COR-L47 (cell line): ENCODE measurements around the gene IREB2.
"Not testable (repeated sequence)": the region's sequence is repeated elsewhere in the genome, so short reads cannot be mapped to it uniquely, and the experiment has no call there.

Source experiments
- DNase-seq: peaks from one replicate; lab custom pipeline; 2025; lab: John Stamatoyannopoulos, UW

Gene IREB2, protein sequence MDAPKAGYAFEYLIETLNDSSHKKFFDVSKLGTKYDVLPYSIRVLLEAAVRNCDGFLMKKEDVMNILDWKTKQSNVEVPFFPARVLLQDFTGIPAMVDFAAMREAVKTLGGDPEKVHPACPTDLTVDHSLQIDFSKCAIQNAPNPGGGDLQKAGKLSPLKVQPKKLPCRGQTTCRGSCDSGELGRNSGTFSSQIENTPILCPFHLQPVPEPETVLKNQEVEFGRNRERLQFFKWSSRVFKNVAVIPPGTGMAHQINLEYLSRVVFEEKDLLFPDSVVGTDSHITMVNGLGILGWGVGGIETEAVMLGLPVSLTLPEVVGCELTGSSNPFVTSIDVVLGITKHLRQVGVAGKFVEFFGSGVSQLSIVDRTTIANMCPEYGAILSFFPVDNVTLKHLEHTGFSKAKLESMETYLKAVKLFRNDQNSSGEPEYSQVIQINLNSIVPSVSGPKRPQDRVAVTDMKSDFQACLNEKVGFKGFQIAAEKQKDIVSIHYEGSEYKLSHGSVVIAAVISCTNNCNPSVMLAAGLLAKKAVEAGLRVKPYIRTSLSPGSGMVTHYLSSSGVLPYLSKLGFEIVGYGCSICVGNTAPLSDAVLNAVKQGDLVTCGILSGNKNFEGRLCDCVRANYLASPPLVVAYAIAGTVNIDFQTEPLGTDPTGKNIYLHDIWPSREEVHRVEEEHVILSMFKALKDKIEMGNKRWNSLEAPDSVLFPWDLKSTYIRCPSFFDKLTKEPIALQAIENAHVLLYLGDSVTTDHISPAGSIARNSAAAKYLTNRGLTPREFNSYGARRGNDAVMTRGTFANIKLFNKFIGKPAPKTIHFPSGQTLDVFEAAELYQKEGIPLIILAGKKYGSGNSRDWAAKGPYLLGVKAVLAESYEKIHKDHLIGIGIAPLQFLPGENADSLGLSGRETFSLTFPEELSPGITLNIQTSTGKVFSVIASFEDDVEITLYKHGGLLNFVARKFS

DNA sequence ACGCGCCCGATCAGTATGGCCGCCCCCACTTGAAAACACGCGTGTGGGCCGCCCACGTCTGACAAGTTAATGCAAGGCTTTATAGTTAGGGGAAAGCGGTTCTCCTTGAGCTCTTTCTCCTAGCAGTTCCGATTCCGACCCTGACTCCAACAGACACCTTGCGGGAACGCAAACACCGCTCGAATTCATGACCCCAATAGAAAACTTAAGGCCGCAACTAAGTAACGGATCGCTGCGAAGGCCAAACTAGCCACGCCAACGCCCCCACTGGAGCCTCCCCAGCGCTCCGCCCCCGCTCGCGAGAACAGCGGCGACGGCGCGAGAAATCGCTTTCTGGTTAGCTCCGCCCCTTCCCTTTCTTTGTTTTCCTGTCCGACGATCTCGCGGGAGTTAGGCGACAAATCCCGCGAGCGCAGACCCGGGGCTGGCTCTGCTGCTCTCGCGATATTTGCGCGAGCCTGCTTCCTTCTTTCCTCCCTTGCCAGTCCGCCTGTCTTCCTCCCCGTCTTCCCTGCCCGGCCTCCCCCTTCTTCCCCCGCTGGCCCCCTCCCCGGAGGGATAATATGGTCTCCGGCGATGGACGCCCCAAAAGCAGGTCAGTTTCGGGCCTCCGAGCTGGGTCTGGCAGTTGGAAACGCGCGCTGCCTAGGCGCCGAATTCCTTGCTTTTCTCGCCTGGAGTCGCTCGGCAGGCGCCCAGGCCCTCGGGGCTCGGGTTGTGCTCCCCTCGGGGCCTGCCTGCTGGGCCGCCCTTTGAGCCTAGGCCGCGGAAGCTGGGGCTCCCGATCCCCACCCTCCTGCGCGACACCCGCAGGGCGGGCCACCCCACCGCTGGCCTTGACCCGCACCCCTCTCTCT, at the start of gene IREB2:
IREB2 (plus strand) TSS at position 455 of the 857 bp plus-strand sequence; CDS start at position 577, 122 bp downstream.
- peak; percentile 98 for DNase-seq

DNA sequence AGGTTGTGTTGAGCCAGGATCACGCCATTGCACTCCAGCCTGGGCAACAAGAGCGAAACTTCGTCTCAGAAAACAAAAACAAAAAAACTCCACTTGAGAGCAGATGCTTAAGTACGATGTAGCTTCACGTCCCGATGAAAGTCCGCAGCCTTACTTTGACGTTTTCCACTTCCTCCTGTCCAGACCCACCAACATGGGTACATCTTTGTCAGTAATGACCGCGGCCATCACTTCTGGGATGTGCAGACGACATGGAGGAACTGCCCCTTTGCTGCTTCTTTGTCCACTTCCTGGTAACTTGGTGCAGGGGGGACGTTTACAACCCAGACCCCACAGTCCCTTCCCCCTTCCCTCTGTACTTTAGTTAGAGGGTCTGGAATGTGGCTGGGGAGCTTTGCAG, 49.2 kb upstream of the IREB2 start:
- DNase-seq: no peak

DNA sequence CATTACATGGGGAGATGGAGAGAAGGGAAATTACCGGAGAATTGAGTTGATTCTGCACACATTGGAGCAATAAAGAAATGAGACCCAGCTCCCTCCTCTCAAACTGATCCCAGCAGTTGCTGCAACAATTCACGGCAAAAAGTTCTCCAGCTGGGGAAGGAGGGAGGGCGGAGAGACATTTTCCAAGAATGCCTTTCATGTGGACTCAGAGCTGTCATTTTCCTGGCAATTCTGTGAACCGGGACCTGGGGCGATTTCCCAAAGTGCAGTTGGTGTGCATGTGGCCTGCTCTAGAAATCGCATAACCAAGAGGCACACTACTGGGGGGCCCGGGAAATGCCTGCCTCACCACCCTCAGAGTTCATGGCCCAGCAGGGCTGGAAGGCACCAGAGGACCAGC, 48.7 kb upstream of the IREB2 start:
- DNase-seq: no peak

DNA sequence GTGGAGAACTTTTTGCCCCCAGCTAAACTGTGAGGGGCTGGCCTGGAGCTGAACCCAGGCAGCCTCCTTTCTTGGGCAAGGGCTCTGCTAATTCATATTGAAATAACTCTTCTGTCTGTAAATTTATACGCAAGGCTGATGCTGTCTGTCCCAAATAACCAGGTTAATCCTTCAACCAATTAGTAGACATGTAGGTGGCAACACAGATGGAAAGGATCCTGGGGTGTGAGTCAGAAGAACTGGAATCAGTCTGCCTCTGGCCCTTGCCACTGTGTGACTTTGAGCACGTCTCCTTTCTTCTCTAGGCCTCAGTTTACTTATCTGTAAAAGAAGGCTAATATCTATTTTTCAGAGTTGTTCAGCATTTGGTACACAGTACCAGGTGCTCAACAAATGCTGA, 48.3 kb upstream of the IREB2 start:
- DNase-seq: no peak

DNA sequence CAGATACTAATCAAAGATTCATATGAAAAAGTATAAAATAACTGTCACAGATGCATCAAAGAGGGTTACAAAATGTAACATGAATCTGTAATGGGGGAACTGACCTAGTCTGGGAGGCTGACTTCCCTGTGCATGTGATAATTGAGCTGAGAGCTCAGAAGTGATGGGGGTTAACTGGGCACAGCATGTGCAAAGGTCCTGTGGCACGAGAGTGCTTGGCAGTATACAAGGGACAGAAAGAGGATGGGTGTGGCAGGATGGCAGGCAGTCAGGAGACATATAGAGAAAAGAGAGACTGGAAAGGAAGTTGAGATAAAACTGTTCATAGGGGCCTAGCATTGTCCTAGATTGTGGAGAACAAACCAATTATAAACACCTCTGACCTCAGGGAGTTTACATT, 47.8 kb upstream of the IREB2 start:
- DNase-seq: no peak

DNA sequence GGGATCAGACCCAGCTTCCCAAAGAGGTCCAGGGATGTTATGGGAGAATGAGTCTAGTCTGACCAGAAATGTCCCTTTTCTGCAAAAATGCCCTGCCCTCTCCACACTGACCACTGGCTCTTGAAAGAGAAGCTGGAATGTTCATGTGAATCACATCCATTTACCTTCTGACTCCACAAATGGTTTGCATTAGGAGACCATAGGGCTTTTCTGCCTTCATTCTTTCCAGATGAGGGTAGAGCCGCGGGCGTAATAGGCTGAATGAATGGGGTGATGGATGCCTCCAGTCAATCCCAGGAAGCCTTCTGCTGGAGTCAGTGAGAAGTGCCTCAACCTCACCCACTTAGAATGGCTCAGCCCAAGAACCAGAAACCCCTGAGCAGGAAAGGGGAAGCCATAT, 47.2 kb upstream of the IREB2 start:
- DNase-seq: no peak

DNA sequence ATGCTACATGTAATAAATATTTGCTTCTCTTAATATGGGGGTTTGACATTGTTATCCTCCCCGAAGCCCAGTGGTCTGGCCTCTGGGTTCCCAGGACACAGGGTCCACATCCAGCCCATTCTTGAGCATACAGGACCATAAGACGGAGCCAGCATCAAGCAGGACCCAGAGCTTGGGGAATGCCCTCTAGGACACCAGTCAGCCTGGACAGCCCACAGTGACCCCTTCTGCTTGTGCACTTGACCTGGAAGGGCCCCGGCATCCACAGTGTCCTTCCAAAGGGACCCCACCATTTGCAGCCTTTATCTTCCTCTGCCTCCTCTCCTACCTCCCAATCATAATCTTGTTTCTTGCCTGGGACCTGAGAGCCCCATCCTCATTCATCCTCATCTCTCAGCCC, 46.2 kb upstream of the IREB2 start:
- no peak for DNase-seq

DNA sequence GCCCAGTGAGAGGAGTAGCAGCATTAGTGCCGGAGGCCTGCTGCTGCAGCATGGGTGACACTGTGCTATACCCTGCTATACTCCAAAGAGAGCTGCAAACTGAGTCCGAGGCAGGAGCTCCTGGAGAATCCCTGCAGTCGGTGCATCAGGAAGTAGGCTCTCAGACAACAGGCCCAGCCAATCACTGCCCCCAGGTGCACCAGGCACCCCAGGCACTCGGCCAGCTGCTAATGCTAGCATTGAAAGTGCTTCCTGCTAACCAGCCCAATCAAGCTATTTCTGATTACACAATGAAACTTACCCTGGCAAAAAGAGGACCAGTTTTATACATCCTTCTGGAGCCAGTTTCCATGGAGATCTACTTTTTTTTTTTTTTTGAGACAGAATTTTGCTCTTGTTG, 45.6 kb upstream of the IREB2 start:
- peak; percentile 91 for DNase-seq

DNA sequence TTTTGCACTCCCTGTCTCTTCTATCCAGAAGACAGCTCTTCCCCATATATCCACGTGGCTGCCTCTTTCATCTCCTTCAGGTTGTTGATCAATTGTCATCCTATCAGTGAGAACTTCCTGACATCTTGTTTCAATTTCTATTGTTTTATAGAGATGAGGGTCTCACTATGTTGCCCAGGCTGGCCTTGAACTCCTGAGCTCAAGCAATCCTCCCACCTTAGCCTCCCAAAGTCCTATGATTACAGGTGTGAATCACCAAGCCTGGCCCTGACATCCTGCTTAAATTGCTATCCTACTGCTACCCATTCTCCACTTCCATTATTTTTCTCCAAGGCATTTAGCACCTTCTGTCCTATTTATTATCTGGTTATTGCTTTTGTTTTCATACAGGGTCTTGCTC, 44.9 kb upstream of the IREB2 start:
- no peak for DNase-seq

DNA sequence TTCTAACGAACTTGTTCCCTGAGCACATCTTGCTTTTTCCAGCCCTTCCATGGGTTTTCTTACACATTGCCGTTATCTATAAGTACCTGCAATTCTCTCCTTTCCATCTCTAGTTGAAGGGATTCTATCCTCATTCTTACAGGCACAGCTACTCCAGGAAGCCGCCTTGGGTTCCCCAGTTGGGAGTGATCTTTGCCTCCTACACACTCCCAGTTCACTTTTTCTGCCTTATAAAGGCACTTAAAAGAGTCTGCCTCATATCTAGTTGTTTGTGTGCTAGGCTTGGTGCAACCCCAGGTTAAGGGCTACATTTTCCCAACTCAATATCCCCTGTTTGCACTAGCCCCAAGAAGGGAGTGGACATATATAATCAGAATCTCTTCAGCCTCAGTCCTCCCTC, 44.0 kb upstream of the IREB2 start:
- no peak for DNase-seq

DNA sequence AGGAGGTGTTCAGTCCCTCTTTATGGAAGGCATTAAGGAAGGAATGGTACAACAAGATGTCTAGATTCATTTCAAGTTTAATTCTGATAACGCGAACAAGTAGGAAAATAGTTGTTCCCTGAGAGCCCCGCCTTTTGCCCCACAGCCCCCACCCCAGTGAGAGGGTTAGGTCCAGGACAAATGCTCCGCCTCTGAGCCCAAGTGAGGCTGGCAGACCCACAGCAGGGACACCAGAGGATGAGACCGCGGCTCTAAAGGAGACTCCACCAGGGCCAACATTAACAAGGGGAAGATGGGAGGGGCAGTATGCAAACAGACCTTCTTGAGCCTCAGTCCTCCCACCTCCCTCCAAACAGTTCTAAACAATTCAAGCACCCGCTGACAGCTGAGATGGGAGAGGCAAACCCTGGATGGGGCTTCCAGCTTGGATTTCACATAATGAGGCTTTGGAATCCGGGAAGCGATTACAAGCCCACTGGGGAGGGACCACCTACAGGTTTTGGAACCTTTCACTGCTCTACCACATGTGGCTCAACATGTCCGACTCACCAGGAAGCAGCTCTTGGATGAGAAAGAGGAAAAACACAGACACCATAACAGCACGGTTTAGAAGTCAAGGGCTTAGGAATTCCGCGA, 42.9 kb upstream of the IREB2 start:
- DNase-seq: peak; percentile 97

DNA sequence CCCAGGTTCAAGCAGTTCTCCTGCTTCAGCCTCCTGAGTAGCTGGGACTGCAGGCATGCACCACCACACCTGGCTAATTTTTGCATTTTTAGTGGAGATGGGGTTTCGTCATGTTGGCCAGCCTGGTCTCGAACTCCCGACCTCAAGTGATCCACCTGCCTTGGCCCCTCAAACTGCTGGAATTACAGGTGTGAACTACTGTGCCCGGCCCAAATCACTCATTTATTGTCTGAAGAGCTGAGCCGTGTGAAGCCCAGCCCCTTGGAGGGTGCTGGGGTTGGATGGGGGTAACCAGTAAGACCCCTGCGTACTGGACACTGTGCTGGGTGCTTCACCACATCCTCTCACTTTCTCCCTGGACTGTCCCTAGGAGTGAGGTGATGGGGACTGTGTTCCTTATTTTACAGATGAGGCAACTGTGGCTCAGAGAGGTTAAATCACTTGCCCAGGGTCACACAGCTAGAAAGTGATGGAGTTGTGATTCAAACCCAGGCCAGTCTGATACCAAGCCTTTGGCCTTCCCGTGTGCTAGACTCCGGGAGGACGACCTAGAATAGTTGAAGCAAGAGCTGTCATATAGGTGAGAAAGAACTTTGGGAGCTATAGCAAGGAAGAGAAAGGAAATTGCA, 41.7 kb upstream of the IREB2 start:
- no peak for DNase-seq

DNA sequence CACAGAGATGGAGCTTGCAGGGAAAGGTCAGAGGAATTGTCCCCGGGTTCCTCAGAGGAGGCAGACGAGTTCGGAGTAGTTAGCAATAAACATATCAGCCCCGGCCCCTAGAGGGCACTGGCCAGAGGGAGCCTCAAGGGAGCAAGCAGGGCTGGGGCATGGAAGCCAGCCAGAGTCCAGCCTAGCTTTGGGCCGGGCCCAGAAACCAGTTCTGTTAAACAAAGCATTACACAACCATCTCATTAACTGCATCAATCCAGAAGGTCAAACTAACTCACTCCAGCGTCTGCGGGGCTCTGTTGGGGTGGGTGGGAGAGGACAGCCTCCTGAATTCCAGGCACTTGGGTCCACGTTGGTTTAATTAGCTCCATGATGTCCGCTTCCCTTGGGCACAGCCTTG, 41.0 kb upstream of the IREB2 start:
- no peak for DNase-seq

DNA sequence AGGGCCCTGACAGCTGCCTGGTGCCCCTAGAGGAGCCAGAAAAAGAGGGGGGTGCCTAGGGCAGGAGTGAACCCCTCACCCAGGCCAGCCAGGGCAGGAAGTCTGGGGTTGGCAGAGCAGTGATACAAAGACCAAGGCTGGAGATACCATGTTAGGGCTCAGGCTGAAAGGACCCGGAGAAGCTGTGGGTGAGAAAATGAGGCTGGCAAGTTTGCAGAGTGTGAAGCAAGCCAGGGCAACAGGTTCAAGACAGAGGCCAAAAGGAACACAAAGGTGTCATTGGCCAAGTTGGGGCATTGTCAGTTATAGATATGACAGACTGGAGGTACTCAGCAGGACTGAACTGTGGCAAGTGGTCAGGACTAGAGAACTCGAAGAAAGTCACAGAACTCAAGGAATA, 40.6 kb upstream of the IREB2 start:
- DNase-seq: no peak

DNA sequence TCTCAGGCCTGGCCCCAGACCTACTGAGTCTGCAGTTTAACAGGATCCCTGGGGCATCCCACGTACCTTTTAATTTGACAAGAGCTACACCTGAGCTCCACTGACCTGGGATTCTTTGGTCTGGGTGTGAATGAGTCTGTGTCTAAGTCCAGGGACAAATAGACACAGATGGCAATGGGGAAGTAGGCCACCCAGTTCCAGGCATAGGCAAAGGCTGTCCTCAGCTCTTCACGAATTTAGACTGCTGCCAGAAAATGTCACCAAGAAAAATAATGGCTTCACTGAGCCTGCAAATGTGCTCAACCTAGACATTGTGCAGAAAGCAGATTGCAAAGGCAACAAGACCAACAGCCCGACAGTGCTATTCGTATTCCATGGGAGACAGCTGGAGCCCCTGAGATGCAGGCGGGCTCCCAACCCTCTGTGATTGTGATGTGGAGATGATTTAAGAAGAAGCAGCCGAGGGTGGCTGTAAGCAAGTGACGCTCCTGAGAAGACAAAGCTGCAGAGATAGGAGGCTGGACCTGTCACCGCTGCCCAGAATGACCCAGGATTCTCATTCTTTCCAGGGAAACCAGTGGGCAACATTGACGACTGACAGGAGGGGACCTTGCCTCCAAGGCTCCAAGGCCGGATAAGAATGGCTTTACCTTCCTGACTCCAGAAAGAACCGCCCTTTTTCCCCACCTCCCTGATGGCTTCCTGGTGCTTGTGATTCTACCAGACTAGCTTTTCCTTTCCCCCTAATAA, 39.8 kb upstream of the IREB2 start:
- DNase-seq: no peak

DNA sequence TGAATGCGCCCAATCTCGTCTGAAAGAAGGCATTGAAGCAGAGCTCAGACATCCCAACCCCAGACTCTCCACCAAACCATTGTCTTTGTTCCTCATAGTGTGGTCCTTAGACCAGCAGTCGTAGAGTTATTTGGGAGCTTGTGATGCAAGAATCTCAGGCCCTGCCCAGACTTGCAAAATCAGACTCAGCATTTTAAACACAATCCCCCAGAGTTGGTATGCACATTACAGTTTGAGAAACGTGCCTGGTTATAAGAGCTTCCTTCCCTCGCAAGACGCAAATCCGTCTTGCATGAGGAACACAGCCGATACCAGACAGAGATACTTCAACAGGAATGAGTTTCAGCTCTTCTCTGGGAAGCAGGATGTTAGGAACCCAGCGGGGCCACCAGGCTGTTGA, 38.9 kb upstream of the IREB2 start:
- no peak for DNase-seq

DNA sequence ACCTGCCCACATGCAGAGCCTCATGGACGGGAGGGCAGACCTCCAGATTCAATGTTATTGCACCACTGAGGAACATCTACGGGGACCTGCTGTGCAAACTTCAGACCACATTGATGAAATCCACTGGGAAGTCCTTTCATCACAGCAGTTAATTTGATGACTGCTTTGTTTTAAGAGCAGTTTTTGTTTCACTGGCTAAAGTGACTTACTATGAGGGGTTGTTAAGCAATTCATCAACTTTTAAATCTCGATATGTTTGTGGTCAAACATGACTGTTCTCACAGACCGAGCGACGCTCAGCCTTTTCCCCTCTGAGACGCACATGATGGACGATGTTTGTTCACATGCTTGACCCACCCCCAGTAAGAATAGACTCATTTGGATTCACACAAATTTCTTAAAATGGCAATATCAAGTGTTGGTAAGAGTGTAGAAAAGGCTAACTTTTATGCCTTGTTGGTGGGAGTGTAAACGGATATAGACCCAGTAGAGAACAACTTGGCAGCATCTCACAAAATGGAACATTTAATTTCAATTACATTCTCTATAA, 35.9 kb upstream of the IREB2 start:
- DNase-seq: no peak

DNA sequence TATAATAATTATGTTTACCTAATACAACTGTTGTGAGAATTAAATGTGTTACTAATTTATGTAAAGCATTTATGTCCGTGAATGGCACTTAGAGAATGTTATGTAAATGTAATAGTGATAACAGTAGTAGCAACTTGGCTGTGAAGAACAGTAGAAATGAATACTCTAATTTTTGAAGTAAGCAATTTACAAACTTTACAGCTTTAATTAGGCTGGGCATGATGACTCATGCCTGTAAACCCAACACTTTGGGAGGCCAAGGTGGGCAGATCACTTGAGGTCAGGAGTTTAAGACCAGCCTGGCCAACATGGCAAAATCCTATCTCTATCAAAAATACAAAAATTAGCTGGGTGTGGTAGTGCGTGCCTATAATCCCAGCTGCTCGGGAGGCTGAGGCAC, 33.9 kb upstream of the IREB2 start:
- no peak for DNase-seq

DNA sequence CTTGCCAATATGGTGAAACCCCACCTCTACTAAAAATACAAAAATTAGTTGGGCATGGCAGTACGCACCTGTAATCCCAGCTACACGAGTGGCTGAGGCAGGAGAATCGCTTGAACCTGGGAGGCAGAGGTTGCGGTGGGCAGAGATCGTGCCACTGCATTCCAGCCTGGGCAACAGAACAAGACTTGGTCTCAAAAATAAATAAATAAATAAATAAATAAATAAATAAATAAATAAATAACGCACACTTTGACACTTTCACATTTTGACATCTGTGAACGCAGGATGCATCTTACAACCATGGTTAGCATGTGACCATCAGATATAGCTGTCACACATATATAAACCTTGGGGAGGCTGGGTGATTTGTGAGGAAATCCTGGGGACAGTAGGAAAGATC, 33.2 kb upstream of the IREB2 start:
- not testable (repeated sequence) for DNase-seq

DNA sequence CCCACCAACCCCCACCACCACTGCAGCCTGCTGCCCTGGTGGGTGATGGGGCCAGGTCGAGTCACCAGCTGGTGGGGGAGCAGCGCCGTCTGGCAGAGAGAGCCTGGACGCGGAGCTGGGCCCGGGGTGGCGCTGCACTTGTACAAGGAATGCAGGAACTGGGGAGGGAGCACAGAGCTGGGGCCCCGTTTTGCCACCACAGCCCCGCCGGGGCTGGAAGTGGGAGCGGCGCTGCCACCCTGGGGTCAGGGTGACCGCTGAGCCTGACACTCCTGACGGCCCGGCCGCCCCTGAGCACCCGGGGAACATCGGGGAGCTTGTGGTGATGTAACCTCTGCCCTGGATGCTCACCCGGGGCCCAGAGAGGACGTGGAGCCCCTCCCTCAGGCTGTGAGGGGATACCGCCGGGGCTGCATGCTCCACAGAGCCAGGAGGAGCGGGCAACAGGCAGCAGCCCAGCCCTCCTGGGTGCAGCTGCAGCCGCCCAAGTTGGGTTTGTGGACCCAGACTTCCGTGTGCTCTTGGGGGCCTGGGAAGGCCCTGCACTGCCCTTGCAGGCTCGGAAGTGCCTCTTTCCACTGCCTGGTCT, 32.6 kb upstream of the IREB2 start:
- no peak for DNase-seq
